ENCODE data around the gene MORC2. TPM values are rescaled to one million over a fixed set of nuclear protein-coding genes. Genes with fewer than 3 reads are reported as not detected.
A peak's percentile ranks its signal among the peaks of the same experiment; 100 is the strongest.

MORC2 gene
- total RNA-seq, 1 donor from 2014 or later, result 50.1 TPM

DNA sequence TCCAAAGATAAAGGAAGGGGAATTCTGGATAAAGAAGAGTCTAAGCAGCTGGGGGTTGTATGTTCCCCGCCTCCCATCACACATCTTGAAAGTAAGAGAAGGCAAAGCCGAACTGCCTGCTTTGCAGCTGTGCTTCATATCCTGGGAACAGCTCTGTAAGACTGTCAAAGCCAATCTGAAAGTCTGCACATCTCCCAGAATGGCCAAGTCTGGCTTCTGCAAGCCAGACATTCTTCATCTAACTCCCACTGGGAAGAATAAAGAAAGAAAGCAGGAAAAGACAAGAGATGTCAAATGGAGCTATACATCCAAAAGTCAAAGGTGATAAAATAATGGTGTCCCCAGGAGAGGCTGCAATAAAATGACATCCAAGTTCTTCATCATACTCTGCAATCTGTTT lies 15.4 kb downstream of the MORC2 start:
- Mint-ChIP-seq H3K4me1 (ENCODE audit: low read depth) (peaks cover 2% of the 10 kb centered on the region), H3K36me3 (ENCODE audit: insufficient read depth) (peaks cover 13% of the 10 kb centered on the region), H3K27me3 (no peaks in the 10 kb centered on the region), H3K9me3 (ENCODE audit: low read depth) (no peaks in the 10 kb centered on the region), H3K27ac (no peak overlapping the region), H3K4me3 (ENCODE audit: low read depth) (no peak overlapping the region)
- no peak for DNase-seq (ENCODE audit: low spot score, unreplicated experiment)
- TF ChIP-seq, protein P1, sequence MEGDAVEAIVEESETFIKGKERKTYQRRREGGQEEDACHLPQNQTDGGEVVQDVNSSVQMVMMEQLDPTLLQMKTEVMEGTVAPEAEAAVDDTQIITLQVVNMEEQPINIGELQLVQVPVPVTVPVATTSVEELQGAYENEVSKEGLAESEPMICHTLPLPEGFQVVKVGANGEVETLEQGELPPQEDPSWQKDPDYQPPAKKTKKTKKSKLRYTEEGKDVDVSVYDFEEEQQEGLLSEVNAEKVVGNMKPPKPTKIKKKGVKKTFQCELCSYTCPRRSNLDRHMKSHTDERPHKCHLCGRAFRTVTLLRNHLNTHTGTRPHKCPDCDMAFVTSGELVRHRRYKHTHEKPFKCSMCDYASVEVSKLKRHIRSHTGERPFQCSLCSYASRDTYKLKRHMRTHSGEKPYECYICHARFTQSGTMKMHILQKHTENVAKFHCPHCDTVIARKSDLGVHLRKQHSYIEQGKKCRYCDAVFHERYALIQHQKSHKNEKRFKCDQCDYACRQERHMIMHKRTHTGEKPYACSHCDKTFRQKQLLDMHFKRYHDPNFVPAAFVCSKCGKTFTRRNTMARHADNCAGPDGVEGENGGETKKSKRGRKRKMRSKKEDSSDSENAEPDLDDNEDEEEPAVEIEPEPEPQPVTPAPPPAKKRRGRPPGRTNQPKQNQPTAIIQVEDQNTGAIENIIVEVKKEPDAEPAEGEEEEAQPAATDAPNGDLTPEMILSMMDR (IDR thresholded peaks at IDR 0.05; ENCODE audit: unreplicated experiment), result no peak

DNA sequence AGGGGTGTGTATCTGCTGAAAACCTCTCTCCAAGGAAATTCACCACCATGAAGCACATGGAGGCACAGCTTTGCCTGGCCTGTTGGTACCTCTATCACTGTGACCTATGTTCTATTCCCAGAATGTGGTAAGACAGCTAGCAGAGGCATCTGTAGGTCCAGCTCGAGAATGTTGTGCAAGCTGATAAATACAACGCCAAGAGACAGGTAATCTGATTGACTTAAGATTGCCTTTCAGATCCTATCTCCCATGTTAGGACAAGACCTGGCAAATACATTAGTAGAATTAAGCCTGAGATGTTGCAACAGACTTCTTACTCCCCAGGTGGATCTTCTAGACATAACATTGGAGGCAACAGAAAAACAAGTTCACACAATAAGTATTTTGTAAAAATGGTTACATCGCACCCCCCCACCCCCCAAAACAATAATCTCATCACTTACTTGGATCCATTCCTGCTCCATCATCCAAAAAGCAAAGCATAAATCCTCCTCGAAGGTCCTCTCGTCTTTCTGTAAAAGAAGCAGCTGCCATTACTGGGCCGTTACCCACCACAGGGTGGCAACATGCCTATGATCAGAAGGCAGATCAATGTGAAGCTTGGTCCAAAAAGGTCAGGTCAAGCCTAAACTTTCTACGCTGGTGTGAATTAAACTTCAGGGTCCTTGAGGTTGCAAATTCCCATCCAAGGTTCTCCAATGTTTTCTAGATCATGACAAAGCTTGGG lies 18.5 kb downstream of the MORC2 start:
- peaks cover 24% of the 10 kb centered on the region for H3K36me3 Mint-ChIP-seq (ENCODE audit: insufficient read depth)
- TF ChIP-seq, protein P1 (IDR thresholded peaks at IDR 0.05; ENCODE audit: unreplicated experiment), result peak; percentile 8

DNA sequence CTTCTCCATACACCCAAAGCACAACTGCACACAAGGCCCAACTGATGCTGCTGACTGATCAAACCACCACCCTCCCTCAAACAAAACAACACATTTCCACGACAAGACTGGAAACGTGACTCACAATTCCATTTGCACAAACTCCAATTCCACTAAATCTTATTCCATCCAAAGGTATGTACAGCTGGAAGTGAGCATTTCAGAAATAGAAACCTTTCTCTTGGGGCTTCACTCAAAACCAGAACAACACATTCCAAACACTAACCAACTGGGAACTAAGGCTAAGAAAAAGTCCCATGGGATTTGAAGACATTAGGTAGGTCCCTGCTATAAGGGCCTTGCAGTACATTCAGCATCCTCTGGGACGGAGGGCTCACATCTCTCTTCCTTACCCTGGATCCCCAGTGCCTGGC lies 19.6 kb downstream of the MORC2 start:
- Mint-ChIP-seq H3K27ac (no peak overlapping the region), H3K4me1 (ENCODE audit: low read depth) (no peaks in the 10 kb centered on the region), H3K36me3 (ENCODE audit: insufficient read depth) (peaks cover 31% of the 10 kb centered on the region), H3K27me3 (no peaks in the 10 kb centered on the region), H3K9me3 (ENCODE audit: low read depth) (no peaks in the 10 kb centered on the region), H3K4me3 (ENCODE audit: low read depth) (no peak overlapping the region)
- no peak for DNase-seq (ENCODE audit: low spot score, unreplicated experiment)
- TF ChIP-seq, protein P1 (IDR thresholded peaks at IDR 0.05; ENCODE audit: unreplicated experiment), result no peak

More for the DNA sequence above, 18.5 kb downstream of the MORC2 start:
- no peak overlapping the region for H3K4me3 Mint-ChIP-seq (ENCODE audit: low read depth)
- H3K9me3 Mint-ChIP-seq (ENCODE audit: low read depth), result no peaks in the 10 kb centered on the region
- no peaks in the 10 kb centered on the region for H3K4me1 Mint-ChIP-seq (ENCODE audit: low read depth)
- DNase-seq (ENCODE audit: low spot score, unreplicated experiment), result no peak
- H3K27me3 Mint-ChIP-seq, result no peaks in the 10 kb centered on the region
- H3K27ac Mint-ChIP-seq, result no peak overlapping the region

DNA sequence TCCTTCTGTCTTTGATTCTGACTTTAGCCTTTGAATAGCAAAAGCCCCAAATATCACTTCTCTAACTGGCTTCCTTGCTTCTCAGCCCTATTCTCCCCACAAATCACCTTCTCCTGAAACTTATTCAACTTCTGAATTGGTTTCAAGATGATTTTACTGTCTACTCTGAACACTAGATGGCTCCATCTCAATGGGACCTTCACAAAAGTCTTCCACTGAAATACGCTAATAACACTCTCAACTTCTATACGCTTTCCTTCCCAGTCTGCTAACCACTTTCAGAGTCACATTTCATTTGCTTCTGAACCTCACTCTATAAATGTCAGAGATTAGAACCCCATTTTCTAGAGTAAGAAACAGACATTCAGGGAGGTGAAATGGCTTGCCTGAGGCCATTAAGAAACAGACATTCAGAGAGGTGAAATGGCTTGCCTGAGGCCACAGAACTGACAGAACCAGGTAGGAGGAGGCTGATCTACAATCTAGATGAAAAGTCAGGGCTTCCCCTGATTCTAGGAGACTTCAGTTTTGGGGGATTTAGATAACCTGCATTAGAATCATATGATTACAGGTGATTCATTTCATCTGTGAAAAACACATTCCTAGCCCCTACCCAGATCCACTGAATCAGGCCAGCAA lies 20.6 kb downstream of the MORC2 start:
- Mint-ChIP-seq H3K36me3 (ENCODE audit: insufficient read depth) (peaks cover 31% of the 10 kb centered on the region), H3K4me3 (ENCODE audit: low read depth) (no peak overlapping the region), H3K9me3 (ENCODE audit: low read depth) (no peaks in the 10 kb centered on the region), H3K27me3 (no peaks in the 10 kb centered on the region), H3K4me1 (ENCODE audit: low read depth) (no peaks in the 10 kb centered on the region), H3K27ac (no peak overlapping the region)
- TF ChIP-seq, protein P1 (IDR thresholded peaks at IDR 0.05; ENCODE audit: unreplicated experiment), result peak; percentile 64
- no peak for DNase-seq (ENCODE audit: low spot score, unreplicated experiment)

DNA sequence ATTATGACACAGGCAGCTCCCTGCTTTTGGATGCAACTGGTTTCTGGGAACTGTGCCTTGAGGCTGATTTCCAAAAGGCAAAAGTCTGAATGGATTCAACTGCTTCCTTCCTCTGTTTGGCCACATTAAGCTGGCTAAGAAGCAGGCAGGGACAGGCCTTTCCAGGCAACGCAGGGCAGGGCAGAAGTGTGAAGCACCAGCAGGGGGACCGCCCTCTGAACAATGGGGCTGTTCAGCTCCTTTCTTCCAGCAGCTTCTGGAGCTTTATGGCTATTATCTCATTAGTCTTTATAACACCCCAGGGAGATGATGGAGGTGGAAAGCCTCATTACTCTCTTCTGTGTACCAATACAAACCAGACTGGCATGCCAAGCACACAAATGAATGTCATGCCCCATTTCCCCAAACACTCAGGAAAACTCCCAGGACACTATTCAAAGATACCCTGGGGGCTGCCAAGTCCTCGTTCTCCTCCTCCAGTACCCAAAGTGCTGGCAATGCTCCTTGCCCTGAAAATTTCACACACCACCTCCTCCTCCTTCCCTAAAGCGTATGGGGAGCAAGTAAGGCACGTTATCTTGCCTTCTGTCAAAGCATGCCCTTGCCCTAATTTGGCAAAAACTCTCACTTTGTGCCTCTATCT lies 21.3 kb downstream of the MORC2 start:
- no peaks in the 10 kb centered on the region for H3K9me3 Mint-ChIP-seq (ENCODE audit: low read depth)
- no peaks in the 10 kb centered on the region for H3K27me3 Mint-ChIP-seq
- no peak overlapping the region for H3K27ac Mint-ChIP-seq
- no peak for DNase-seq (ENCODE audit: low spot score, unreplicated experiment)
- TF ChIP-seq, protein P1 (IDR thresholded peaks at IDR 0.05; ENCODE audit: unreplicated experiment), result no peak
- H3K4me1 Mint-ChIP-seq (ENCODE audit: low read depth), result no peaks in the 10 kb centered on the region
- peaks cover 29% of the 10 kb centered on the region for H3K36me3 Mint-ChIP-seq (ENCODE audit: insufficient read depth)
- no peak overlapping the region for H3K4me3 Mint-ChIP-seq (ENCODE audit: low read depth)
